ENCODE data around the gene ERCC6L2. TPM values are rescaled to one million over a fixed set of nuclear protein-coding genes. Genes with fewer than 3 reads are reported as not detected.

Gene ERCC6L2
- total RNA-seq, 1 experiment from 2014 or later, result 39.2 TPM

DNA sequence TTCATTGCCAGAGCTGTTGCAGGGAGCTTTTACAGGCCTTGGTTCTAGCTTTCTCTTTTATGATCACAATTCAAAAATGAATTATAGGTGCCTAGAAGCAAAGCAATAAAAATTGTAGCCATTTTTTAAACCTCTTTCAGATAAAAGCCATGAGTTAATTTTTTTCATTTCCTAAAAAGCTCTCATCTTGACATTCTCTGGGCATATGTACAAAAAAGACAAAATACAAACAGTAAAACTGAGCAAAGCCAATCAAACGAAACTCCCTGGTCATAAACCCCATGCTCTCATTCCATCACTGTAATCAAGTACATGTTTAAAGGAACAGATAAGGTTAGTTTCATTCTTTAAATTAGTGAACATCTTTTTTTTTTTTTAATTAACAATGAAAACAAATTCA, 101.9 kb downstream of the ERCC6L2 start:
- no peaks in the 10 kb centered on the region for H3K9me2 ChIP-seq (ENCODE audit: insufficient read depth)
- no peak overlapping the region for H3K4me3 ChIP-seq (replicated peaks in 1 of 2; ENCODE audit: low read depth in 1 of 2, low read length in 2 of 2)
- no peaks in the 10 kb centered on the region for H3K79me2 ChIP-seq (ENCODE audit: insufficient read depth, low read length)
- no peaks in the 10 kb centered on the region for H3K9me3 ChIP-seq (ENCODE audit: control insufficient read depth in 1 of 2, insufficient read depth in 1 of 2, low read depth in 1 of 2, low read length in 2 of 2)
- H3K9ac ChIP-seq (ENCODE audit: low read length), result no peak overlapping the region
- no TSS peak for BruUV-seq (replicated peaks)
- H3K36me3 ChIP-seq (ENCODE audit: control insufficient read depth in 1 of 2, insufficient read depth in 2 of 2, low read length in 2 of 2), result peaks cover 6% of the 10 kb centered on the region in 2 experiments; a peak in 3 of 4 replicates
- no peak for ATAC-seq
- H3K27ac ChIP-seq (ENCODE audit: low read depth, low read length), result no peak overlapping the region
- intact Hi-C loops (cut with micrococcal nuclease), result no loop called here
- no peaks in the 10 kb centered on the region for H4K20me1 ChIP-seq (ENCODE audit: insufficient read depth)
- ChIA-PET CTCF (no interaction called here), POLR2A (no interaction called here), RAD21 (ENCODE audit: low non-redundant PET in 1 of 2, low total read pairs in 2 of 2, uncharacterized antibody in 2 of 2, unreplicated experiment in 2 of 2) (no interaction called here)
- no peaks in the 10 kb centered on the region for H3K4me1 ChIP-seq (ENCODE audit: control insufficient read depth in 1 of 2, insufficient read depth in 2 of 2, low read length in 2 of 2)
- no peak for DNase-seq (ENCODE audit: low read depth, low spot score)
- TF ChIP-seq EGR1 (IDR thresholded peaks at IDR 0.05; ENCODE audit: low read depth), result no peak
- TF ChIP-seq, protein P1, sequence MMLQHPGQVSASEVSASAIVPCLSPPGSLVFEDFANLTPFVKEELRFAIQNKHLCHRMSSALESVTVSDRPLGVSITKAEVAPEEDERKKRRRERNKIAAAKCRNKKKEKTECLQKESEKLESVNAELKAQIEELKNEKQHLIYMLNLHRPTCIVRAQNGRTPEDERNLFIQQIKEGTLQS (IDR thresholded peaks at IDR 0.05), result no peak
- TF ChIP-seq, protein P2, sequence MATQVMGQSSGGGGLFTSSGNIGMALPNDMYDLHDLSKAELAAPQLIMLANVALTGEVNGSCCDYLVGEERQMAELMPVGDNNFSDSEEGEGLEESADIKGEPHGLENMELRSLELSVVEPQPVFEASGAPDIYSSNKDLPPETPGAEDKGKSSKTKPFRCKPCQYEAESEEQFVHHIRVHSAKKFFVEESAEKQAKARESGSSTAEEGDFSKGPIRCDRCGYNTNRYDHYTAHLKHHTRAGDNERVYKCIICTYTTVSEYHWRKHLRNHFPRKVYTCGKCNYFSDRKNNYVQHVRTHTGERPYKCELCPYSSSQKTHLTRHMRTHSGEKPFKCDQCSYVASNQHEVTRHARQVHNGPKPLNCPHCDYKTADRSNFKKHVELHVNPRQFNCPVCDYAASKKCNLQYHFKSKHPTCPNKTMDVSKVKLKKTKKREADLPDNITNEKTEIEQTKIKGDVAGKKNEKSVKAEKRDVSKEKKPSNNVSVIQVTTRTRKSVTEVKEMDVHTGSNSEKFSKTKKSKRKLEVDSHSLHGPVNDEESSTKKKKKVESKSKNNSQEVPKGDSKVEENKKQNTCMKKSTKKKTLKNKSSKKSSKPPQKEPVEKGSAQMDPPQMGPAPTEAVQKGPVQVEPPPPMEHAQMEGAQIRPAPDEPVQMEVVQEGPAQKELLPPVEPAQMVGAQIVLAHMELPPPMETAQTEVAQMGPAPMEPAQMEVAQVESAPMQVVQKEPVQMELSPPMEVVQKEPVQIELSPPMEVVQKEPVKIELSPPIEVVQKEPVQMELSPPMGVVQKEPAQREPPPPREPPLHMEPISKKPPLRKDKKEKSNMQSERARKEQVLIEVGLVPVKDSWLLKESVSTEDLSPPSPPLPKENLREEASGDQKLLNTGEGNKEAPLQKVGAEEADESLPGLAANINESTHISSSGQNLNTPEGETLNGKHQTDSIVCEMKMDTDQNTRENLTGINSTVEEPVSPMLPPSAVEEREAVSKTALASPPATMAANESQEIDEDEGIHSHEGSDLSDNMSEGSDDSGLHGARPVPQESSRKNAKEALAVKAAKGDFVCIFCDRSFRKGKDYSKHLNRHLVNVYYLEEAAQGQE (IDR thresholded peaks at IDR 0.05; ENCODE audit: low read depth), result no peak
- H3K4me2 ChIP-seq (ENCODE audit: low read length), result no peak overlapping the region
- H2AFZ ChIP-seq (ENCODE audit: low read depth, low read length, poor library complexity, severe bottlenecking), result no peak overlapping the region
- no peaks in the 10 kb centered on the region for H3K27me3 ChIP-seq (ENCODE audit: insufficient read depth, low read length)

DNA sequence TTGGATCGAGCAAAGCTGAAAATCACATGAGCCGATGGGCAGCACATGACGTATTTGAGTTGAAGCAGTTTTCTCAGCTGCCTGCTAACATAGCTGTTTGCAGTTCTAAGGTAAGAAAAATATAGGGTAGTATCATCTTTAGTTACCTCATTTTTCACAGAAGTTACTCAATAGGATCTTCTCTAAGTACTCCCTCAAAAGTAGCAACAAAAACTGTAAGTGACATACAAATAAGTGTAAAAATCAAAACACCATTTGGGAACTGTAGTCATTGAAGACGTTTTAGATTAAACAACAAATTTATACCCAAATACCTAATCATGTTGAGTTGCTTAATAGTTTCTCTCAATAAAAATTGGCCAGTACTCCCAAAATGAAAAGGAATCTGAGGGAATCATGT, 102.6 kb downstream of the ERCC6L2 start:
- no TSS peak for BruUV-seq (replicated peaks)
- intact Hi-C loops (cut with micrococcal nuclease), result no loop called here
- H3K9me3 ChIP-seq (ENCODE audit: control insufficient read depth in 1 of 2, insufficient read depth in 1 of 2, low read depth in 1 of 2, low read length in 2 of 2), result no peaks in the 10 kb centered on the region

More for the DNA sequence above, 102.6 kb downstream of the ERCC6L2 start:
- no peak overlapping the region for H3K4me2 ChIP-seq (ENCODE audit: low read length)
- TF ChIP-seq ZFX (IDR thresholded peaks at IDR 0.05) (no peak), ZNF274 (IDR thresholded peaks at IDR 0.05; ENCODE audit: low read depth, low read length) (no peak), POLR2AphosphoS5 (IDR thresholded peaks at IDR 0.05; ENCODE audit: low read depth, low read length) (no peak), EGR1 (IDR thresholded peaks at IDR 0.05; ENCODE audit: low read depth) (no peak), CBX3 (IDR thresholded peaks at IDR 0.05; ENCODE audit: low read depth) (no peak), EZH2phosphoT487 (IDR thresholded peaks at IDR 0.05; ENCODE audit: borderline replicate concordance) (no peak), SP1 (IDR thresholded peaks at IDR 0.05; ENCODE audit: low read depth) (no peak), CEBPB (IDR thresholded peaks at IDR 0.05; ENCODE audit: low read depth) (no peak), YY1 (IDR thresholded peaks at IDR 0.05; ENCODE audit: extremely low read depth, insufficient replicate concordance, low read depth, low read length) (no peak), SRF (IDR thresholded peaks at IDR 0.05; ENCODE audit: low read depth) (no peak), RAD21 (IDR thresholded peaks at IDR 0.05; ENCODE audit: low read depth) (no peak), TCF7L2 (IDR thresholded peaks at IDR 0.05; ENCODE audit: borderline replicate concordance, extremely low read depth, insufficient read depth, insufficient read length) (no peak)
- TF ChIP-seq, protein P1 (IDR thresholded peaks at IDR 0.05), result no peak
- TF ChIP-seq, protein P3, sequence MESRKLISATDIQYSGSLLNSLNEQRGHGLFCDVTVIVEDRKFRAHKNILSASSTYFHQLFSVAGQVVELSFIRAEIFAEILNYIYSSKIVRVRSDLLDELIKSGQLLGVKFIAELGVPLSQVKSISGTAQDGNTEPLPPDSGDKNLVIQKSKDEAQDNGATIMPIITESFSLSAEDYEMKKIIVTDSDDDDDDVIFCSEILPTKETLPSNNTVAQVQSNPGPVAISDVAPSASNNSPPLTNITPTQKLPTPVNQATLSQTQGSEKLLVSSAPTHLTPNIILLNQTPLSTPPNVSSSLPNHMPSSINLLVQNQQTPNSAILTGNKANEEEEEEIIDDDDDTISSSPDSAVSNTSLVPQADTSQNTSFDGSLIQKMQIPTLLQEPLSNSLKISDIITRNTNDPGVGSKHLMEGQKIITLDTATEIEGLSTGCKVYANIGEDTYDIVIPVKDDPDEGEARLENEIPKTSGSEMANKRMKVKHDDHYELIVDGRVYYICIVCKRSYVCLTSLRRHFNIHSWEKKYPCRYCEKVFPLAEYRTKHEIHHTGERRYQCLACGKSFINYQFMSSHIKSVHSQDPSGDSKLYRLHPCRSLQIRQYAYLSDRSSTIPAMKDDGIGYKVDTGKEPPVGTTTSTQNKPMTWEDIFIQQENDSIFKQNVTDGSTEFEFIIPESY (IDR thresholded peaks at IDR 0.05; ENCODE audit: extremely low read depth, insufficient replicate concordance, low read length), result no peak
- no peak for DNase-seq (ENCODE audit: low read depth, low spot score)
- ChIA-PET RAD21 (ENCODE audit: low non-redundant PET in 1 of 2, low total read pairs in 2 of 2, uncharacterized antibody in 2 of 2, unreplicated experiment in 2 of 2) (no interaction called here), POLR2A (no interaction called here), CTCF (no interaction called here)
- H2AFZ ChIP-seq (ENCODE audit: low read depth, low read length, poor library complexity, severe bottlenecking), result no peak overlapping the region
- H4K20me1 ChIP-seq (ENCODE audit: insufficient read depth), result no peaks in the 10 kb centered on the region
- H3K4me1 ChIP-seq (ENCODE audit: control insufficient read depth in 1 of 2, insufficient read depth in 2 of 2, low read length in 2 of 2), result no peaks in the 10 kb centered on the region
- H3K4me3 ChIP-seq (replicated peaks in 1 of 2; ENCODE audit: low read depth in 1 of 2, low read length in 2 of 2), result no peak overlapping the region
- no peak overlapping the region for H3K27ac ChIP-seq (ENCODE audit: low read depth, low read length)
- no peaks in the 10 kb centered on the region for H3K9me2 ChIP-seq (ENCODE audit: insufficient read depth)
- H3K36me3 ChIP-seq (ENCODE audit: control insufficient read depth in 1 of 2, insufficient read depth in 2 of 2, low read length in 2 of 2), result peaks cover 3 to 6% of the 10 kb centered on the region in 2 experiments; a peak in 3 of 4 replicates
- H3K79me2 ChIP-seq (ENCODE audit: insufficient read depth, low read length), result no peaks in the 10 kb centered on the region
- no peak for ATAC-seq
- H3K27me3 ChIP-seq (ENCODE audit: insufficient read depth, low read length), result no peaks in the 10 kb centered on the region
- H3K9ac ChIP-seq (ENCODE audit: low read length), result no peak overlapping the region
